Suprapubic skin (tissue), 4 donors: ENCODE data around the gene EXD1. TPM values are rescaled to one million over a fixed set of nuclear protein-coding genes. Genes with fewer than 3 reads are reported as not detected.
"Not testable (repeated sequence)": the region's sequence is repeated elsewhere in the genome, so short reads cannot be mapped to it uniquely, and the experiment has no call there.

Source experiments
- DNase-seq, 2 donors: peaks; one replicate each; pipeline ENCODE4 v3.0.0-alpha.2; 2019; ENCODE audit warnings: low spot score in 2 of 2
- H3K27ac ChIP-seq: fragments of 200-600 bp; sonication (generic); one replicate; pipeline ENCODE4 v1.5.1; 2019
- H3K27me3 ChIP-seq: fragments of 200-600 bp; sonication (generic); one replicate; pipeline ENCODE4 v1.5.1; 2019
- H3K36me3 ChIP-seq: fragments of 200-600 bp; sonication (generic); one replicate; pipeline ENCODE4 v1.5.1; 2019
- H3K4me1 ChIP-seq: fragments of 200-600 bp; sonication (generic); one replicate; pipeline ENCODE4 v1.5.1; 2019
- H3K4me3 ChIP-seq: fragments of 200-600 bp; sonication (generic); one replicate; pipeline ENCODE4 v1.5.1; 2019; ENCODE audit warnings: mild to moderate bottlenecking
- H3K9me3 ChIP-seq: fragments of 200-600 bp; sonication (generic); one replicate; pipeline ENCODE4 v1.5.1; 2019
- EP300 ChIP-seq: sonication (generic); formaldehyde crosslinking; IDR thresholded peaks from one replicate; pipeline ENCODE4 v1.6.1; 2017; ENCODE audit warnings: antibody characterized with exemption
- POLR2A ChIP-seq, 2 donors: fragments of 450-650 bp; IDR thresholded peaks; one replicate each; pipeline ENCODE4 v1.6.1; 2017; ENCODE audit warnings: antibody characterized with exemption in 2 of 2, mild to moderate bottlenecking in 2 of 2, moderate library complexity in 2 of 2
- POLR2AphosphoS5 ChIP-seq, 3 donors: sonication (generic); formaldehyde crosslinking; IDR thresholded peaks; one replicate each; pipeline ENCODE4 v1.6.1; 2017; ENCODE audit warnings: antibody characterized with exemption in 3 of 3
- WGBS: methylation state at CpG from one replicate; pipeline ENCODE4 v1.1.5; 2018; 5-methylcytosine and 5-hydroxymethylcytosine counted together
- total RNA-seq, 4 donors: library from RNA; depleted of rRNA; stranded (reverse); fragments of >200 nt; gene quantifications; one replicate each; pipeline ENCODE4 v1.1.0, GENCODE V29; 2016
- TF ChIP-seq, protein P1 (sequence below), 2 donors: fragments of 200-600 bp in 1 of 2; fragments of 450-650 bp in 1 of 2; sonication (generic) in 1 of 2; IDR thresholded peaks; one replicate each; pipeline ENCODE4 v1.5.1; 2016 to 2019; ENCODE audit warnings: antibody characterized with exemption in 2 of 2, mild to moderate bottlenecking in 1 of 2, moderate library complexity in 1 of 2

Gene EXD1
- total RNA-seq, 4 donors from 2014 or later = 0.32 TPM; not detected in 3

DNA sequence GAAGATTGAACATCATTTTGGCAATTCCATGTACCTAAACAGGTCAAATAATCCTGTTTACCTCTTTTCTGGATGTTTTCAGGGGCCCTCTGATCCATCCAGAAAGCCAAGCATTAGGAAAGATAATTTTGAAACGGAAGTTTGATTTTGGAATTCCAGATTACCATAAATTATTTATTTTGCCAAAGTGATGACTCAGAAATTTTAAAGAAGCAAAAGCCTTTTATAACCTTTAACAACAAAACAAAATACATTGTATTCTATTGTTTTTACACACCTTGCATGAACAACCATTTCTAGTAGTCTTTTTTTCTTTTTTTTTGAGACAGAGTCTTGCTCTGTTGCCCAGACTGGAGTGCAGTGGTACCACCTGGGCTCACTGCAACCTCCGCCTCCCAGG is 82.5 kb downstream of the EXD1 start:
- no peak overlapping the region for H3K4me3 ChIP-seq
- no peaks in the 10 kb centered on the region for H3K27me3 ChIP-seq
- H3K9me3 ChIP-seq = no peaks in the 10 kb centered on the region
- H3K27ac ChIP-seq = no peak overlapping the region
- DNase-seq = no peak
- H3K36me3 ChIP-seq = no peaks in the 10 kb centered on the region
- 55% methylated on average over 2 of the region's 2 CpGs for WGBS
- no peak for TF ChIP-seq EP300
- TF ChIP-seq POLR2A (IDR thresholded peaks at IDR 0.05) = no peak
- TF ChIP-seq POLR2AphosphoS5 (IDR thresholded peaks at IDR 0.05) = no peak
- TF ChIP-seq, protein P1, sequence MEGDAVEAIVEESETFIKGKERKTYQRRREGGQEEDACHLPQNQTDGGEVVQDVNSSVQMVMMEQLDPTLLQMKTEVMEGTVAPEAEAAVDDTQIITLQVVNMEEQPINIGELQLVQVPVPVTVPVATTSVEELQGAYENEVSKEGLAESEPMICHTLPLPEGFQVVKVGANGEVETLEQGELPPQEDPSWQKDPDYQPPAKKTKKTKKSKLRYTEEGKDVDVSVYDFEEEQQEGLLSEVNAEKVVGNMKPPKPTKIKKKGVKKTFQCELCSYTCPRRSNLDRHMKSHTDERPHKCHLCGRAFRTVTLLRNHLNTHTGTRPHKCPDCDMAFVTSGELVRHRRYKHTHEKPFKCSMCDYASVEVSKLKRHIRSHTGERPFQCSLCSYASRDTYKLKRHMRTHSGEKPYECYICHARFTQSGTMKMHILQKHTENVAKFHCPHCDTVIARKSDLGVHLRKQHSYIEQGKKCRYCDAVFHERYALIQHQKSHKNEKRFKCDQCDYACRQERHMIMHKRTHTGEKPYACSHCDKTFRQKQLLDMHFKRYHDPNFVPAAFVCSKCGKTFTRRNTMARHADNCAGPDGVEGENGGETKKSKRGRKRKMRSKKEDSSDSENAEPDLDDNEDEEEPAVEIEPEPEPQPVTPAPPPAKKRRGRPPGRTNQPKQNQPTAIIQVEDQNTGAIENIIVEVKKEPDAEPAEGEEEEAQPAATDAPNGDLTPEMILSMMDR (IDR thresholded peaks at IDR 0.05) = no peak
- peaks cover 12% of the 10 kb centered on the region for H3K4me1 ChIP-seq

DNA sequence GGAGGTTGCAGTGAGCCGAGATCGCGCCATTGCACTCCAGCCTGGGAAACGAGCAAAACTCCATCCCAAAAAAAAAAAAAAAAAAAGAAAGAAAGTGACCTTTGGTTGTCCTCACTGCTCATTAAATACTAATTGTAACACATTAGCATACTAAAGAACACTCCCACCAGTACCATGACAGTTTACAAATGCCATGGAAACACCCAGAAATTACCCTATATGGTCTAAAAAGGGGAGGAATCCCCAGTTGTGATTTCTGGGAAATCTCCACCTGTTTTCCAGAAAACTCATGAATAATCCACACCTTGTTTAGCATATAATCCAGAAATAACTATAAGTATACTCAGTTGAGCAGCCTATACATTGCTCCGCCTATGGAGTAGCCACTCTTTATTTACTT is 90.9 kb downstream of the EXD1 start:
- Histone ChIP-seq H3K27ac (no peak overlapping the region), H3K9me3 (no peaks in the 10 kb centered on the region), H3K36me3 (no peaks in the 10 kb centered on the region), H3K27me3 (no peaks in the 10 kb centered on the region), H3K4me3 (no peak overlapping the region), H3K4me1 (no peaks in the 10 kb centered on the region)
- TF ChIP-seq, protein P1 (IDR thresholded peaks at IDR 0.05) = no peak
- TF ChIP-seq POLR2AphosphoS5 (IDR thresholded peaks at IDR 0.05) = no peak
- no peak for TF ChIP-seq EP300
- TF ChIP-seq POLR2A (IDR thresholded peaks at IDR 0.05) = no peak
- 70% methylated on average over 5 of the region's 5 CpGs for whole genome bisulfite sequencing
- DNase-seq = no peak

DNA sequence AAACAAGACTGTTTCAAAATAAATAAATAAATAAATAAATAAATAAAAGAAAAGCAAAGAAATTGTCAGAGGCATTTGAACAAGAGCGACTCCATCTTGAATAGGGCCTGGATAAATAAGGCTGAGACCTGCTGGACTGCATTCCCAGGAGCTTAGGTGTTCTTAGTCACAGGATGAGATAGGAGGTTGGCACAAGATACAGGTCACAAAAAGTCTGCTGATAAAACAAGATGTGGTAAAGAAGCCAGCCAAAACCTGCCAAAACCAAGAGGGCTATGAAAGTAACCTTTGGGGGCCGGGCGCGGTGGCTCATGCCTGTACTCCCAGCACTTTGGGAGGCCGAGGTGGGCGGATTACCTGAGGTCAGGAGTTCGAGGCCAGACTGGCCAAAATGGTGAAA is 91.4 kb downstream of the EXD1 start:
- H3K4me3 ChIP-seq, H3K4me1 ChIP-seq, H3K9me3 ChIP-seq, H3K36me3 ChIP-seq, H3K27ac ChIP-seq, H3K27me3 ChIP-seq, DNase-seq: not testable (repeated sequence)
- WGBS = 55% methylated on average over 7 of the region's 7 CpGs

DNA sequence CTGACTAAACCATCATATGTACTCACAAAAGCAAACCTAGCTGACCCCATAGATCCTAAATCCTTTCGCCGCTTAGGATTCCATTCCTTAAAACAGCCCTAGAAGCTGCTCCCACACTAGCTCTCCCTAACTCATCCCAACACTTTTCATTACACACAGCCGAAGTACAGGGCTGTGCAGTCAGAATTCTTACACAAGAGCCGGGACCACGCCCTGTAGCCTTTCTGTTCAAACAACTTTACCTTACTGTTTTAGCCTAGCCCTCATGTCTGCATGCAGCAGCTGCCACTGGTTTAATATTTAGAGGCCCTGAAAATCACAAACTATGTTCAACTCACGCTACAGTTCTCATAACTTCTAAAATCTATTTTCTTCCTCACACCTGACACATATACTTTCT is 95.0 kb downstream of the EXD1 start:
- H3K4me3 ChIP-seq, H3K27ac ChIP-seq, H3K36me3 ChIP-seq, H3K9me3 ChIP-seq, H3K4me1 ChIP-seq, DNase-seq, H3K27me3 ChIP-seq: not testable (repeated sequence)
- WGBS = 77% methylated on average over 6 of the region's 6 CpGs

DNA sequence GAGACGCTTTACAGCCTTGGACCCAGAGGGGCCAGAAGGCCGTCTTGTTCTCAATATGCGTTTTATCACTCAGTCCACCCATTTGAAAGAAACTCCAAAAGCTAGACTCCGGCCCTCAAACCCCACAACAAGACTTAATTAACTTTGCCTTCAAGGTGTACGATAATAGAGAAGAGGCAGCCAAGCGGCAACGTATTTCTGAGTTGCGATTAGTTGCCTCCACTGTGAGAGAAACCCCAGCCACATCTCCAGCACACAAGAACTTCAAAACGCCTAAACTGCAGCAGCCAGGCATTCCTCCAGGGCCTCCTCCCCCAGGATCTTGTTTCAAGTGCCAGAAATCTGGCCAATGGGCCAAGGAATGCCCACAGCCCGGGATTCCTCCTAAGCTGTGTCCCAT is 97.1 kb downstream of the EXD1 start:
- Histone ChIP-seq H3K27me3 (no peaks in the 10 kb centered on the region), H3K9me3 (no peaks in the 10 kb centered on the region), H3K4me3 (no peak overlapping the region), H3K27ac (no peak overlapping the region), H3K4me1 (no peaks in the 10 kb centered on the region), H3K36me3 (no peaks in the 10 kb centered on the region)
- WGBS = 79% methylated on average over 10 of the region's 10 CpGs
- DNase-seq = no peak
- TF ChIP-seq, protein P1 (IDR thresholded peaks at IDR 0.05) = no peak
- TF ChIP-seq POLR2A (IDR thresholded peaks at IDR 0.05) = no peak
- no peak for TF ChIP-seq POLR2AphosphoS5 (IDR thresholded peaks at IDR 0.05)
- TF ChIP-seq EP300 = no peak

Other genes with a start within 250 kb of the EXD1 start
- gene INO80, start 114.5 kb downstream of the EXD1 start, total RNA-seq = 10 to 100 TPM; 29.4 to 45.9 (median 41.0) TPM
- 100 to 1,000 TPM; 103 to 187 (median 166) TPM for gene CHP1, start 511 bp upstream of the EXD1 start, total RNA-seq
- gene OIP5, start 101.8 kb upstream of the EXD1 start, total RNA-seq = 1 to 10 TPM in 3 of 4 donors, not detected in 1; 1.4 to 5.5 (median 2.2) TPM
- 10 to 100 TPM; 11.1 to 19.0 (median 15.9) TPM for gene NUSAP1, start 102.1 kb upstream of the EXD1 start, total RNA-seq
- gene NDUFAF1, start 171.7 kb upstream of the EXD1 start, total RNA-seq = 10 to 100 TPM; 12.1 to 18.5 (median 12.8) TPM
- 10 to 100 TPM; 22.0 to 66.9 (median 36.1) TPM for gene RTF1, start 186.3 kb upstream of the EXD1 start, total RNA-seq